AG04450 (cell line): ENCODE measurements around the gene THRB. TPM values are rescaled to one million over a fixed set of nuclear protein-coding genes. Genes with fewer than 3 reads are reported as not detected.

Source experiments
- CTCF ChIA-PET: fragments of 300-600, 350-600 bp; formaldehyde crosslinking; extraction: SDS; loops from one replicate; lab custom pipeline; 2022; ENCODE audit warnings: antibody characterized with exemption, inconsistent platforms; lab: Charles Lee
- POLR2A ChIA-PET: fragments of 350-600 bp; formaldehyde crosslinking; extraction: SDS; loops from one replicate; lab custom pipeline; 2021; ENCODE audit warnings: antibody characterized with exemption, inconsistent platforms; lab: Yijun Ruan, JAX
- DNase-seq: peaks from one replicate; pipeline ENCODE4 v3.0.0-alpha.2; 2011; ENCODE audit warnings: low read depth, low spot score
- H3K27ac ChIP-seq: one replicate; pipeline ENCODE4 v1.5.1; 2012; ENCODE audit warnings: low read depth, low read length, control low read depth
- H3K27me3 ChIP-seq: one replicate; pipeline ENCODE4 v1.6.0; 2012; ENCODE audit warnings: low read length; ENCODE audit not compliant: control insufficient read depth, insufficient read depth
- H3K4me3 ChIP-seq: 2 replicates; pipeline ENCODE4 v1.5.1; 2011; ENCODE audit warnings: mild to moderate bottlenecking, low read depth, low read length, control low read depth
- H3K9me3 ChIP-seq: 2 replicates; pipeline ENCODE4 v1.5.1; 2012; ENCODE audit warnings: low read length; ENCODE audit not compliant: control insufficient read depth, insufficient read depth
- polyA plus RNA-seq: library from polyadenylated mRNA; depleted of rRNA; stranded (reverse); fragments of >200 nt; gene quantifications from 2 replicates; pipeline ENCODE4 v1.2.3, GENCODE V29; 2011
- TF ChIP-seq, protein P1 (sequence below): IDR thresholded peaks from 2 replicates; pipeline ENCODE4 v1.5.1; 2011; ENCODE audit warnings: low read depth, low read length, control low read depth, inconsistent platforms

THRB gene
- polyA plus RNA-seq, 1 experiment: 0.02 TPM

- no peak for DNase-seq
- ChIA-PET POLR2A (no interaction called here), CTCF (interaction anchor here (0.6 to 2.3 kb wide), 10 partner anchors 9 to 424 kb away, joined by 3 to 28 read pairs (median 4); no protein-coding TSS in a partner anchor)
- TF ChIP-seq, protein P1, sequence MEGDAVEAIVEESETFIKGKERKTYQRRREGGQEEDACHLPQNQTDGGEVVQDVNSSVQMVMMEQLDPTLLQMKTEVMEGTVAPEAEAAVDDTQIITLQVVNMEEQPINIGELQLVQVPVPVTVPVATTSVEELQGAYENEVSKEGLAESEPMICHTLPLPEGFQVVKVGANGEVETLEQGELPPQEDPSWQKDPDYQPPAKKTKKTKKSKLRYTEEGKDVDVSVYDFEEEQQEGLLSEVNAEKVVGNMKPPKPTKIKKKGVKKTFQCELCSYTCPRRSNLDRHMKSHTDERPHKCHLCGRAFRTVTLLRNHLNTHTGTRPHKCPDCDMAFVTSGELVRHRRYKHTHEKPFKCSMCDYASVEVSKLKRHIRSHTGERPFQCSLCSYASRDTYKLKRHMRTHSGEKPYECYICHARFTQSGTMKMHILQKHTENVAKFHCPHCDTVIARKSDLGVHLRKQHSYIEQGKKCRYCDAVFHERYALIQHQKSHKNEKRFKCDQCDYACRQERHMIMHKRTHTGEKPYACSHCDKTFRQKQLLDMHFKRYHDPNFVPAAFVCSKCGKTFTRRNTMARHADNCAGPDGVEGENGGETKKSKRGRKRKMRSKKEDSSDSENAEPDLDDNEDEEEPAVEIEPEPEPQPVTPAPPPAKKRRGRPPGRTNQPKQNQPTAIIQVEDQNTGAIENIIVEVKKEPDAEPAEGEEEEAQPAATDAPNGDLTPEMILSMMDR: no peak
- Histone ChIP-seq H3K9me3 (no peaks in the 10 kb centered on the region), H3K27ac (no peak overlapping the region), H3K27me3 (peaks cover 12% of the 10 kb centered on the region), H3K4me3 (no peak overlapping the region)
Observed at GRCh38 chr3:24263069-24263668, 231.5 kb downstream of the THRB start.

DNA sequence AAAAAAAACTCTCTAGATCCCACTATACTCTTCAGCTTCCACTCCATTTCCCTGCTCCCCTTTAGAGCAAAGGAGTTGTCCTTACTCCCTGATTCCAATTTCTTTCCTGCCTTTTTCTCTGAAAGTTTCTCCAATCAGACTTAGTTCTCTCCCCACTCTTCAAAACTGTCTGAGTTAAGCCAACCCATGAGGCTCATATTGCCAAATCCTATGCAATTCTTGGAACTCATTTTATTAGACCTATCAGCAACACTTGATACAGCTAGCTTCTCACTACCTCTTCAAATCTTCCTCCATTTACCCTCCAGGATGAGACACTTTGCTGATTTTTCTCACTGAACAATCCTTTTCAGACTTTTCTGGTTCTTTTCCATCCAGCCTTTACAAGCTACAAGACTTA is 233.1 kb downstream of the THRB start:
- DNase-seq: no peak
- ChIA-PET POLR2A (no interaction called here), CTCF (interaction anchor here (1.5 kb wide), 1 partner anchor 31 kb away, joined by 3 read pairs; no protein-coding TSS in a partner anchor)
- H3K27me3 ChIP-seq: peaks cover 15% of the 10 kb centered on the region
- H3K4me3 ChIP-seq: no peak overlapping the region
- TF ChIP-seq, protein P1: no peak
- no peak overlapping the region for H3K27ac ChIP-seq
- H3K9me3 ChIP-seq: no peaks in the 10 kb centered on the region

- CTCF ChIA-PET: interaction anchor here (0.9 to 2.5 kb wide), 6 partner anchors 23 to 424 kb away, joined by 3 to 7 read pairs (median 4); no protein-coding TSS in a partner anchor
- H3K27ac ChIP-seq: no peak overlapping the region
- TF ChIP-seq, protein P1: no peak
- peaks cover 13% of the 10 kb centered on the region for H3K27me3 ChIP-seq
- DNase-seq: no peak
- no peaks in the 10 kb centered on the region for H3K9me3 ChIP-seq
- POLR2A ChIA-PET: interaction anchor here (0.6 kb wide), 1 partner anchor 21 kb away, joined by 3 read pairs; no protein-coding TSS in a partner anchor
- no peak overlapping the region for H3K4me3 ChIP-seq
Observed at GRCh38 chr3:24259901-24260512, 234.6 kb downstream of the THRB start.

DNA sequence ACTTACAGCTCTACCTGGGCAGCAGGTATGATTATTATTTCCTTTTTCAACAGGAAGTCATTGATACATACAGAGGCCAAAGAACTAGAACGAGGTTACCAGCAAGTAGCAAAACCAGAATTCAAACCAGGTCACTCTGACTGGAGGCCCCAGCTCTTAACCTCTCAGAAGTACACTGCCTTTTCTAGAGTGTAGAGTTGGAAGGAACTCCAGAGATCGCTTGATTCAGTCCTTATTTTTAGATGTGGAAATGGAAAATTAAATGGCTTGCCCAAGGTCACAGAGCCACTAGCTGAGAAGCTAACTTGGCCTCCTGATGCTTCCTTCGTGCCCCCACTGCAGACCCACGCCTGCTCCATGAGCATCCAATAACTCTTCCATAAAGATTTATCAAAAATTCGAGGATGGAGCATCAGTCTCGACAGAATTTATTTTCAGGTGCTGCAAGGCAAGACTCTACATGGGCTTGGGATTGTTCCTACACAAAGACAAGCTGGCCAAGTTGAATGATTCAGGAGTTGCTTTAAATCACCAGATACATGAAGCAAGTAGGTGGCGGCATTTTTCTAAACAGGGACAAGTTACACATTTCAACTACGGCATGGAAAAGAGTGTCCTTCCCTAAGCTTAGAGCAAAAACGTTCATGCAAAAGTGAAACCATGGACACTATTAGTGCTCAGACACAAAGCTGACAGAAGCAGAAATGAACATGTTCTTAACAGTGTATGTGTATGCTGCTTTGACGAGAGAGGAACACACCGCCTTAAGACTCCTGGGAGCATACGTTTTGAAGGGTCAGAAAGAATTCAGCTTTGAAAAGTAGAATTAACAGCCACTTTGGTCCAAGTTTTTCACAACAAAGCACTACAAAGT is 235.7 kb downstream of the THRB start:
- no peak overlapping the region for H3K4me3 ChIP-seq
- TF ChIP-seq, protein P1: no peak
- ChIA-PET CTCF (interaction anchor here (0.6 to 2.5 kb wide), 7 partner anchors 22 to 425 kb away, joined by 3 to 7 read pairs (median 3); no protein-coding TSS in a partner anchor), POLR2A (no interaction called here)
- H3K27me3 ChIP-seq: peaks cover 13% of the 10 kb centered on the region
- H3K27ac ChIP-seq: no peak overlapping the region
- DNase-seq: no peak
- no peaks in the 10 kb centered on the region for H3K9me3 ChIP-seq
